Measurements from ENCODE around the gene SF3B1.
"Not testable (repeated sequence)": the region's sequence is repeated elsewhere in the genome, so short reads cannot be mapped to it uniquely, and the experiment has no call there.

GRCh38 chr2:197343968-197344367, 90.9 kb downstream of the SF3B1 start:
- not testable (repeated sequence) for TF ChIP-seq CTCF, POLR2A (IDR thresholded peaks at IDR 0.05)

Data from Peyer's patch (tissue), 4 donors.